GM10248 (cell line): ENCODE measurements around the gene NOM1.

Experiments
- CTCF ChIA-PET: fragments of 300-600 bp; sonication (Branson Sonifier 250); formaldehyde crosslinking; extraction: SDS; loops from one replicate; lab custom pipeline; 2021; ENCODE audit warnings: antibody characterized with exemption; lab: Yijun Ruan, JAX
- POLR2A ChIA-PET: fragments of 350-650 bp; sonication (Branson Sonifier 250); formaldehyde crosslinking; extraction: SDS; loops from one replicate; lab custom pipeline; 2020; ENCODE audit warnings: antibody characterized with exemption; lab: Yijun Ruan, JAX
- DNase-seq: peaks from one replicate; pipeline ENCODE4 v3.0.0; 2012; ENCODE audit errors: extremely low spot score
- CTCF ChIP-seq: IDR thresholded peaks from 2 replicates; pipeline ENCODE4 v1.5.1; 2012; ENCODE audit warnings: mild to moderate bottlenecking, low read depth; ENCODE audit errors: extremely low read depth, missing control alignments, control extremely low read depth

NOM1 gene

GRCh38 chr7:156988343-156989185, 39.1 kb downstream of the NOM1 start:
- ChIA-PET CTCF (interaction anchor here (1.0 kb wide), 1 partner anchor 262 kb away, joined by 3 read pairs; no protein-coding TSS in a partner anchor), POLR2A (no interaction called here)
- no peak for TF ChIP-seq CTCF
- DNase-seq: no peak

GRCh38 chr7:156989766-156990535, 40.4 kb downstream of the NOM1 start:
- ChIA-PET POLR2A (no interaction called here), CTCF (interaction anchor here (1.0 kb wide), 1 partner anchor 261 kb away, joined by 3 read pairs; no protein-coding TSS in a partner anchor)
- no peak for DNase-seq
- TF ChIP-seq CTCF: no peak

- no peak for DNase-seq
- ChIA-PET CTCF (interaction anchor here (0.7 to 1.1 kb wide), 3 partner anchors 23 to 26 kb away, joined by 3 read pairs; no protein-coding TSS in a partner anchor), POLR2A (no interaction called here)
- no peak for TF ChIP-seq CTCF
These were observed 43.8 kb downstream of the NOM1 start for GRCh38 chr7:156993021-156993924.

- TF ChIP-seq CTCF: no peak
- DNase-seq: no peak
- POLR2A ChIA-PET: interaction anchor here (0.5 kb wide), 1 partner anchor 14 kb away, joined by 4 read pairs; no protein-coding TSS in a partner anchor
- CTCF ChIA-PET: interaction anchor here (1.1 kb wide), 1 partner anchor 23 kb away, joined by 3 read pairs; no protein-coding TSS in a partner anchor
These were observed 44.4 kb downstream of the NOM1 start for GRCh38 chr7:156993925-156994235.

- DNase-seq: no peak
- CTCF ChIA-PET: interaction anchor here (1.1 kb wide), 1 partner anchor 24 kb away, joined by 3 read pairs; no protein-coding TSS in a partner anchor
- no peak for TF ChIP-seq CTCF
- POLR2A ChIA-PET: interaction anchor here (0.5 kb wide), 1 partner anchor 14 kb away, joined by 4 read pairs; no protein-coding TSS in a partner anchor
These were observed 44.9 kb downstream of the NOM1 start for GRCh38 chr7:156994417-156994816.
